Measurements from ENCODE around the gene MLH3. TPM values are rescaled to one million over a fixed set of nuclear protein-coding genes. Genes with fewer than 3 reads are reported as not detected.

The MLH3 gene
- total RNA-seq, 3 donors from 2014 or later (not counting 1 experiment from before 2014, with no cell fraction given): 15.5 to 20.7 (median 19.1) TPM

- ATAC-seq (no peak), DNase-seq (no peak)
- Histone ChIP-seq H3K4me1 (ENCODE audit: control insufficient read depth, insufficient read depth, low read length) (peaks cover 11% of the 10 kb centered on the region), H3K4me3 (ENCODE audit: low read length) (no peak overlapping the region), H3K27ac (ENCODE audit: low read length) (no peak overlapping the region), H3K27me3 (ENCODE audit: control insufficient read depth, insufficient read depth, low read length) (no peaks in the 10 kb centered on the region), H3K36me3 (ENCODE audit: control insufficient read depth, insufficient read depth, low read length) (no peaks in the 10 kb centered on the region), H3K9me3 (ENCODE audit: control insufficient read depth, insufficient read depth, low read length) (no peaks in the 10 kb centered on the region)
- Mint-ChIP-seq H3K27me3 (ENCODE audit: low read depth in 2 of 2) (peaks cover 5 to 9% of the 10 kb centered on the region in 2 donors), H3K4me3 (no peak overlapping the region), H3K27ac (no peak overlapping the region), H3K4me1 (peaks cover 0 to 18% of the 10 kb centered on the region in 2 donors), H3K9me3 (no peaks in the 10 kb centered on the region), H3K36me3 (no peaks in the 10 kb centered on the region)
- WGBS (ENCODE audit: insufficient coverage): 90% methylated on average over 1 of the region's 1 CpG
- intact Hi-C loops (cut with micrococcal nuclease): no loop called here
- TF ChIP-seq, protein P1, sequence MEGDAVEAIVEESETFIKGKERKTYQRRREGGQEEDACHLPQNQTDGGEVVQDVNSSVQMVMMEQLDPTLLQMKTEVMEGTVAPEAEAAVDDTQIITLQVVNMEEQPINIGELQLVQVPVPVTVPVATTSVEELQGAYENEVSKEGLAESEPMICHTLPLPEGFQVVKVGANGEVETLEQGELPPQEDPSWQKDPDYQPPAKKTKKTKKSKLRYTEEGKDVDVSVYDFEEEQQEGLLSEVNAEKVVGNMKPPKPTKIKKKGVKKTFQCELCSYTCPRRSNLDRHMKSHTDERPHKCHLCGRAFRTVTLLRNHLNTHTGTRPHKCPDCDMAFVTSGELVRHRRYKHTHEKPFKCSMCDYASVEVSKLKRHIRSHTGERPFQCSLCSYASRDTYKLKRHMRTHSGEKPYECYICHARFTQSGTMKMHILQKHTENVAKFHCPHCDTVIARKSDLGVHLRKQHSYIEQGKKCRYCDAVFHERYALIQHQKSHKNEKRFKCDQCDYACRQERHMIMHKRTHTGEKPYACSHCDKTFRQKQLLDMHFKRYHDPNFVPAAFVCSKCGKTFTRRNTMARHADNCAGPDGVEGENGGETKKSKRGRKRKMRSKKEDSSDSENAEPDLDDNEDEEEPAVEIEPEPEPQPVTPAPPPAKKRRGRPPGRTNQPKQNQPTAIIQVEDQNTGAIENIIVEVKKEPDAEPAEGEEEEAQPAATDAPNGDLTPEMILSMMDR (IDR thresholded peaks at IDR 0.05): no peak
Measured at GRCh38 chr14:74968811-74969210, 82.5 kb downstream of the MLH3 start.

DNA sequence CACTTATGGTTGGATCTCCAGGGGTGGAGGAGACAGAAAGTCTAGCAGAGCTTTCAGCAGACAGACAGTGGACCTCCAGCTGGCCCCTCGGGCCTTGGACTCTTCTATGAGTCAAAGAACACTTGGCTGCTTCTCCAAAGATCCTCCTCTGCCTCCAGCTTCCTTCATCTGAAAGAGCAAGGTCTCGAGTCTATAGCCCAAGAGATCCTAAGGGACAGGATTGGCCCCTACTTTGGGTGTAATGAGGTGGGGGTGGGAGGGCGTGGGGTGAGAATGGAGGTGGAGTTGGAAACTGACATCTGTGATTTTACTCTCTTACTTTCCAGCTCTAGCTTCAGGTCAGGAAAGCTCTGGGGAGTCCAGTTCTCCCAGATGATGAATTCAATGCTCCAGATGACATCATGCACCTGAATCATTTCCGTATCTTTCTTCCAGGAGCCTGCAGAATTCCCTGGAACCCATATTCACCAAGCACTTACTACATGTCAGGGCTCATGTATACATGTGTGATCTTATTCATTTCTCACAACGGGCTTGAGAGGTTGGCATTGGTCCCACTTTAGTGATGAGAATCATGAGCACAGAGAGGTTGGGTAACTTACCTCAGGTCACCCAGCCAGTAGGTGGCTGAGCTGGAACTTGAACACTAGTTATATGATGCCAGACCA, 85.6 kb downstream of the MLH3 start:
- no peaks in the 10 kb centered on the region for H3K9me3 Mint-ChIP-seq
- WGBS (ENCODE audit: insufficient coverage): 89% methylated on average over 3 of the region's 5 CpGs
- Histone ChIP-seq H3K9me3 (ENCODE audit: control insufficient read depth, insufficient read depth, low read length) (no peaks in the 10 kb centered on the region), H3K27me3 (ENCODE audit: control insufficient read depth, insufficient read depth, low read length) (no peaks in the 10 kb centered on the region), H3K4me3 (ENCODE audit: low read length) (no peak overlapping the region), H3K4me1 (ENCODE audit: control insufficient read depth, insufficient read depth, low read length) (peaks cover 11% of the 10 kb centered on the region), H3K27ac (ENCODE audit: low read length) (no peak overlapping the region), H3K36me3 (ENCODE audit: control insufficient read depth, insufficient read depth, low read length) (no peaks in the 10 kb centered on the region)
- DNase-seq (no peak), ATAC-seq (no peak)
- H3K27me3 Mint-ChIP-seq (ENCODE audit: low read depth in 2 of 2): peaks cover 11 to 18% of the 10 kb centered on the region in 2 donors
- no peak overlapping the region for H3K27ac Mint-ChIP-seq
- H3K4me3 Mint-ChIP-seq: no peak overlapping the region
- peaks cover 0 to 17% of the 10 kb centered on the region in 2 donors for H3K4me1 Mint-ChIP-seq
- TF ChIP-seq, protein P1 (IDR thresholded peaks at IDR 0.05): no peak
- no peaks in the 10 kb centered on the region for H3K36me3 Mint-ChIP-seq
- intact Hi-C loops (cut with micrococcal nuclease): no loop called here

DNA sequence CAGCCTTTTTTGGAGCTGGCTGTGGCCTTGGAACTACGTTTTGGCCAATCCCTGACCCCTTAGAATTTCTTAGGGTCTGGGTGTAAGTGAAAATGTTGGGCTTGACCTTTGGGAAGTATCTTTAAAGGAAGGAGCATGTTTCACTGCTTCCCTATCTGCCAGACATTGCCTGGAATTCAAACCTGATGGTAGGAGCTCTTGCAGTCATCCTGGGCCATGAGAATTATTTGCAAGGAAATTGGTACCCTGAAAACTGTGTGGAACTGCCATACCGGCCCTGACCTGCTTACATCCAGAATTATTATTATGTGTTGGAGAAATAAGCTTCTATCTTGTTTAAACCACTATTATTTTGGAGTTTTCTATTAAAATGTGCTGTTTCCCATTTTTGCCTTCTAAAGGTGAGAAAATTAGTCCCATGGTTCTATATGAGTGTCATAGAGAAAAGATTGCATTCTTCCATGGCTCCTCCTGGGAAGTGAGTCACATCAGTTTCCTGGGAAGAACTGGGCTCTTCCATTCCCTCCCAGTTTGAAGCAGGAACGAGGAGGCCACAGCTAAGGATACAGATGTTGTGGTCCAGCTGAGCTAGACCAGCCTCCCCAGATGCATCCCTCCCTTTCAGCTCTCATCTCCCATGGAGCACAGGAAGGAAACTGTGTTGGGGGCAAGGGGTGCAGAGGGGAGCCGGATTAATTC, 86.3 kb downstream of the MLH3 start:
- Mint-ChIP-seq H3K27ac (no peak overlapping the region), H3K4me1 (peaks cover 0 to 17% of the 10 kb centered on the region in 2 donors)

More for the DNA sequence above, 86.3 kb downstream of the MLH3 start:
- Histone ChIP-seq H3K27me3 (ENCODE audit: control insufficient read depth, insufficient read depth, low read length) (no peaks in the 10 kb centered on the region), H3K27ac (ENCODE audit: low read length) (no peak overlapping the region), H3K4me3 (ENCODE audit: low read length) (no peak overlapping the region), H3K4me1 (ENCODE audit: control insufficient read depth, insufficient read depth, low read length) (peaks cover 11% of the 10 kb centered on the region), H3K9me3 (ENCODE audit: control insufficient read depth, insufficient read depth, low read length) (no peaks in the 10 kb centered on the region), H3K36me3 (ENCODE audit: control insufficient read depth, insufficient read depth, low read length) (no peaks in the 10 kb centered on the region)
- no peaks in the 10 kb centered on the region for H3K9me3 Mint-ChIP-seq
- H3K27me3 Mint-ChIP-seq (ENCODE audit: low read depth in 2 of 2): peaks cover 11 to 18% of the 10 kb centered on the region in 2 donors
- TF ChIP-seq, protein P1 (IDR thresholded peaks at IDR 0.05): no peak
- ATAC-seq (no peak), DNase-seq (no peak)
- H3K4me3 Mint-ChIP-seq: no peak overlapping the region
- H3K36me3 Mint-ChIP-seq: no peaks in the 10 kb centered on the region
- 51% methylated on average over 3 of the region's 4 CpGs for WGBS (ENCODE audit: insufficient coverage)
- intact Hi-C loops (cut with micrococcal nuclease): no loop called here

Other genes with a start within 250 kb of the MLH3 start
- gene PROX2, start 175.3 kb downstream of the MLH3 start, total RNA-seq: 1 to 10 TPM; 5.1 to 7.1 (median 5.7) TPM
- gene DLST, start 169.6 kb downstream of the MLH3 start, total RNA-seq: 100 to 1,000 TPM; 161 to 180 (median 163) TPM
- gene RPS6KL1, start 128.2 kb downstream of the MLH3 start, total RNA-seq: 1 to 10 TPM; 1.9 to 7.9 (median 2.9) TPM
- under 1 TPM in 2 of 3 donors, not detected in 1; 0.33 to 0.34 TPM for gene PGF, start 95.9 kb downstream of the MLH3 start, total RNA-seq
- gene EIF2B2, start 48.5 kb downstream of the MLH3 start, total RNA-seq: 10 to 100 TPM; 22.2 to 45.1 (median 31.2) TPM
- 10 to 100 TPM; 13.3 to 17.4 (median 14.9) TPM for gene ACYP1, start 12.6 kb upstream of the MLH3 start, total RNA-seq
- gene ZC2HC1C, start 18.2 kb upstream of the MLH3 start, total RNA-seq: under 1 TPM in 1 of 3 donors, not detected in 2; 0.55 TPM
- gene NEK9, start 75.6 kb upstream of the MLH3 start, total RNA-seq: 10 to 100 TPM; 64.4 to 78.7 (median 74.4) TPM
- 100 to 1,000 TPM; 216 to 244 (median 231) TPM for gene TMED10, start 125.1 kb upstream of the MLH3 start, total RNA-seq
- gene FOS, start 227.4 kb upstream of the MLH3 start, total RNA-seq: 1,000 to 10,000 TPM; 2,527 to 3,257 (median 3,104) TPM